DND-41 (cell line): ENCODE data around the gene SEPTIN1.
A peak's percentile ranks its signal among the peaks of the same experiment; 100 is the strongest.

Source experiments
- ATAC-seq: fragments of 200-7000 bp; cut with Tn5 transposase; 3 replicates; pipeline ENCODE4 v1.9.1; 2021; ENCODE audit warnings: low read depth; ENCODE audit not compliant: insufficient read depth
- DNase-seq: peaks from one replicate; pipeline ENCODE4 v3.0.0-alpha.2; 2020
- H2AFZ ChIP-seq: 2 replicates; pipeline ENCODE4 v1.6.0; 2012; ENCODE audit warnings: low read depth, low read length
- H3K27ac ChIP-seq: 2 replicates; pipeline ENCODE4 v1.5.1; 2012; ENCODE audit warnings: low read length, inconsistent platforms
- H3K27me3 ChIP-seq: fragments of 200-600 bp; sonication (generic); 2 replicates; pipeline ENCODE4 v1.6.0; 2012; ENCODE audit warnings: low read length, mild to moderate bottlenecking, inconsistent platforms; ENCODE audit not compliant: insufficient read depth, poor library complexity
- H3K36me3 ChIP-seq: 2 replicates; pipeline ENCODE4 v1.5.1; 2012; ENCODE audit warnings: low read length, inconsistent platforms; ENCODE audit not compliant: insufficient read depth
- H3K4me1 ChIP-seq: 2 replicates; pipeline ENCODE4 v1.5.1; 2012; ENCODE audit warnings: mild to moderate bottlenecking, low read length; ENCODE audit not compliant: insufficient read depth
- H3K4me2 ChIP-seq: 2 replicates; pipeline ENCODE4 v1.6.0; 2012; ENCODE audit warnings: mild to moderate bottlenecking, moderate library complexity, low read length, inconsistent platforms; ENCODE audit not compliant: insufficient read depth
- H3K4me3 ChIP-seq, 2 experiments: fragments of 200-600 bp in 1 of 2; shearing (Covaris generic) in 1 of 2; 2 replicates each; pipeline ENCODE4 v1.5.1; 2012 to 2016; ENCODE audit warnings: inconsistent platforms in 2 of 2, low read length in 2 of 2, mild to moderate bottlenecking in 2 of 2, low read depth in 1 of 2, moderate library complexity in 1 of 2
- H3K79me2 ChIP-seq: 2 replicates; pipeline ENCODE4 v1.6.0; 2012; ENCODE audit warnings: low read length, inconsistent platforms; ENCODE audit not compliant: insufficient read depth
- H3K9ac ChIP-seq: 2 replicates; pipeline ENCODE4 v1.6.0; 2012; ENCODE audit warnings: low read depth, mild to moderate bottlenecking, inconsistent platforms, low read length, moderate library complexity
- H3K9me3 ChIP-seq: 2 replicates; pipeline ENCODE4 v1.5.1; 2012; ENCODE audit warnings: low read length, moderate library complexity, mild to moderate bottlenecking, inconsistent platforms; ENCODE audit not compliant: insufficient read depth, severe bottlenecking
- H4K20me1 ChIP-seq: 2 replicates; pipeline ENCODE4 v1.6.0; 2012; ENCODE audit warnings: low read length; ENCODE audit not compliant: insufficient read depth
- CTCF ChIP-seq: IDR thresholded peaks from 2 replicates; pipeline ENCODE4 v1.5.1; 2012; ENCODE audit warnings: borderline replicate concordance, low read length, moderate library complexity, mild to moderate bottlenecking; ENCODE audit not compliant: poor library complexity, severe bottlenecking; ENCODE audit errors: extremely low read depth
- EZH2 ChIP-seq: IDR thresholded peaks from 3 replicates; pipeline ENCODE4 v1.6.1; 2012; ENCODE audit warnings: borderline replicate concordance, low read depth, mild to moderate bottlenecking, moderate library complexity, low read length, inconsistent platforms; ENCODE audit not compliant: severe bottlenecking

SEPTIN1 gene

GRCh38 chr16:30375864-30376263, 6.5 kb downstream of the SEPTIN1 start:
- H3K27ac ChIP-seq, result 0 out of 2 replicates have a peak overlapping the region, but pooled peaks have one; percentile 10
- peaks cover 16% of the 10 kb centered on the region for H3K36me3 ChIP-seq
- H4K20me1 ChIP-seq, result peaks cover 3% of the 10 kb centered on the region; the same call in 1 of the 2 replicates
- no peak overlapping the region for H3K4me2 ChIP-seq
- ATAC-seq (no peak), DNase-seq (no peak)
- no peak overlapping the region for H3K9ac ChIP-seq
- no peaks in the 10 kb centered on the region for H3K9me3 ChIP-seq
- H2AFZ ChIP-seq, result no peak overlapping the region
- H3K4me1 ChIP-seq, result peaks cover 56% of the 10 kb centered on the region
- peaks cover 34% of the 10 kb centered on the region for H3K79me2 ChIP-seq
- H3K27me3 ChIP-seq, result no peaks in the 10 kb centered on the region
- no peak overlapping the region for H3K4me3 ChIP-seq
- no peak for TF ChIP-seq CTCF
- TF ChIP-seq EZH2, result no peak

GRCh38 chr16:30374538-30374937, 7.8 kb downstream of the SEPTIN1 start, which contains the start of gene MYL11:
TSS of gene MYL11 (plus strand) at chr16:30374802. CDS start at chr16:30374858, 56 bp downstream.
- H3K27me3 ChIP-seq, result no peaks in the 10 kb centered on the region
- peaks cover 4% of the 10 kb centered on the region for H4K20me1 ChIP-seq
- H3K36me3 ChIP-seq, result peaks cover 3% of the 10 kb centered on the region; the same call in 1 of the 2 replicates
- H3K4me3 ChIP-seq, result no peak within 1 kb of the TSS
- no peak for TF ChIP-seq CTCF
- peaks cover 25% of the 10 kb centered on the region for H3K79me2 ChIP-seq
- no peak within 1 kb of the TSS for H2AFZ ChIP-seq
- H3K9ac ChIP-seq, result no peak within 1 kb of the TSS
- H3K4me1 ChIP-seq, result peaks cover 43% of the 10 kb centered on the region
- DNase-seq (no peak), ATAC-seq (no peak)
- H3K4me2 ChIP-seq, result no peak within 1 kb of the TSS
- H3K9me3 ChIP-seq, result no peaks in the 10 kb centered on the region
- H3K27ac ChIP-seq, result no peak within 1 kb of the TSS

GRCh38 chr16:30372725-30373124, 9.6 kb downstream of the SEPTIN1 start:
- H3K4me1 ChIP-seq, result peaks cover 45% of the 10 kb centered on the region
- no peak overlapping the region for H3K4me2 ChIP-seq
- no peak for DNase-seq
- H2AFZ ChIP-seq, result no peak overlapping the region
- H3K27me3 ChIP-seq, result no peaks in the 10 kb centered on the region
- no peak overlapping the region for H3K27ac ChIP-seq
- no peak overlapping the region for H3K9ac ChIP-seq
- no peaks in the 10 kb centered on the region for H3K9me3 ChIP-seq
- H3K36me3 ChIP-seq, result peaks cover 4% of the 10 kb centered on the region
- no peak for TF ChIP-seq EZH2
- TF ChIP-seq CTCF, result no peak
- H4K20me1 ChIP-seq, result peaks cover 17% of the 10 kb centered on the region
- no peak overlapping the region for H3K4me3 ChIP-seq
- H3K79me2 ChIP-seq, result peaks cover 36% of the 10 kb centered on the region
- no peak for ATAC-seq
